GM23248 (cell line): ENCODE measurements around the gene CWC15. TPM values are rescaled to one million over a fixed set of nuclear protein-coding genes. Genes with fewer than 3 reads are reported as not detected.

ENCODE experiments used
- DNase-seq: peaks from one replicate; pipeline ENCODE4 v3.0.0-alpha.2; 2015
- H2AFZ ChIP-seq: fragments of 200-600 bp; sonication (generic); 2 replicates; pipeline ENCODE4 v1.6.1; 2016; ENCODE audit warnings: antibody characterized with exemption
- H3F3A ChIP-seq: fragments of 200-600 bp; sonication (generic); 2 replicates; pipeline ENCODE4 v1.6.1; 2016; ENCODE audit warnings: mild to moderate bottlenecking, antibody characterized with exemption, mixed run types; ENCODE audit not compliant: insufficient read depth
- H3K27ac ChIP-seq: fragments of 200-600 bp; sonication (generic); 2 replicates; pipeline ENCODE4 v1.5.1; 2016; ENCODE audit warnings: mild to moderate bottlenecking
- H3K27me3 ChIP-seq: fragments of 200-600 bp; sonication (generic); replicated peaks from 2 replicates; pipeline ENCODE4 v1.6.1; 2016; ENCODE audit warnings: mild to moderate bottlenecking; ENCODE audit not compliant: insufficient read depth
- H3K36me3 ChIP-seq: fragments of 200-600 bp; sonication (generic); 2 replicates; pipeline ENCODE4 v1.6.1; 2016; ENCODE audit warnings: low read depth, mild to moderate bottlenecking
- H3K4me1 ChIP-seq: fragments of 200-600 bp; sonication (generic); 2 replicates; pipeline ENCODE4 v1.6.1; 2016; ENCODE audit warnings: mild to moderate bottlenecking; ENCODE audit not compliant: insufficient read depth
- H3K4me2 ChIP-seq: fragments of 200-600 bp; sonication (generic); one replicate; pipeline ENCODE4 v1.6.1; 2016; ENCODE audit warnings: mild to moderate bottlenecking; ENCODE audit not compliant: unreplicated experiment
- H3K4me3 ChIP-seq: fragments of 200-600 bp; sonication (generic); 2 replicates; pipeline ENCODE4 v1.5.1; 2016; ENCODE audit warnings: mild to moderate bottlenecking
- H3K79me2 ChIP-seq: fragments of 200-600 bp; sonication (generic); 2 replicates; pipeline ENCODE4 v1.6.1; 2016; ENCODE audit warnings: mild to moderate bottlenecking; ENCODE audit not compliant: insufficient read depth
- H3K9ac ChIP-seq: fragments of 200-600 bp; sonication (generic); 2 replicates; pipeline ENCODE4 v1.6.1; 2016; ENCODE audit warnings: mild to moderate bottlenecking
- H3K9me2 ChIP-seq: fragments of 200-600 bp; sonication (generic); 2 replicates; pipeline ENCODE4 v1.6.1; 2016; ENCODE audit warnings: mixed run types, mild to moderate bottlenecking, moderate library complexity; ENCODE audit not compliant: insufficient read depth
- H3K9me3 ChIP-seq: fragments of 200-600 bp; sonication (generic); one replicate; pipeline ENCODE4 v1.6.1; 2017; ENCODE audit warnings: low read depth
- H4K20me1 ChIP-seq: fragments of 200-600 bp; sonication (generic); 2 replicates; pipeline ENCODE4 v1.6.0; 2016; ENCODE audit not compliant: insufficient read depth
- EZH2 ChIP-seq: fragments of 200-600 bp; sonication (generic); IDR thresholded peaks from 2 replicates; pipeline ENCODE4 v1.6.1; 2018; ENCODE audit warnings: antibody characterized with exemption, mild to moderate bottlenecking; ENCODE audit not compliant: insufficient read depth, poor library complexity, severe bottlenecking
- EZH2phosphoT487 ChIP-seq: fragments of 200-600 bp; sonication (generic); IDR thresholded peaks from 2 replicates; pipeline ENCODE4 v1.6.1; 2018; ENCODE audit warnings: antibody characterized with exemption, moderate library complexity, mild to moderate bottlenecking, low read depth; ENCODE audit not compliant: insufficient read depth
- WGBS, 2 experiments: methylation state at CpG; one replicate each; pipeline ENCODE4 v1.1.6; 2015 to 2017; ENCODE audit warnings: low lambda C conversion rate in 2 of 2, low coverage in 1 of 2; ENCODE audit errors: missing lambda C conversion rate in 2 of 2; 5-methylcytosine and 5-hydroxymethylcytosine counted together
- in situ Hi-C: fragments of 300-500 bp; cut with MboI; formaldehyde crosslinking; loops from 2 replicates; pipeline ENCODE4 v1.15.0; 2020
- polyA plus RNA-seq: library from polyadenylated mRNA; unstranded; fragments of >200 nt; fragmentation: Nextera tagmentation; extraction: Ambion mirVana; gene quantifications from 2 replicates; pipeline ENCODE4 v1.2.1, GENCODE V29; 2016
- total RNA-seq: library from RNA; depleted of rRNA; stranded (reverse); fragments of >200 nt; shearing (Covaris generic); gene quantifications from 2 replicates; pipeline ENCODE4 v1.2.3, GENCODE V29; 2014

The CWC15 gene
- total and polyA plus RNA-seq, 2 experiments from 2014 or later, result 30.4 to 76.6 TPM

GRCh38 chr11:94926698-94927237 is 46.6 kb downstream of the CWC15 start:
- in situ Hi-C loops, result no loop called here
- peaks cover 40% of the 10 kb centered on the region for H3F3A ChIP-seq
- H3K4me1 ChIP-seq, result peaks cover 34% of the 10 kb centered on the region
- no peak overlapping the region for H3K4me3 ChIP-seq
- H3K27me3 ChIP-seq, result no peaks in the 10 kb centered on the region
- no peaks in the 10 kb centered on the region for H3K9me3 ChIP-seq
- H3K4me2 ChIP-seq, result peak overlapping the region; percentile 54
- TF ChIP-seq EZH2phosphoT487 (0 out of 2 replicates have a peak, but pooled peaks have one; percentile 46), EZH2 (no peak)
- H3K9me2 ChIP-seq, result no peaks in the 10 kb centered on the region
- H2AFZ ChIP-seq, result 0 out of 2 replicates have a peak overlapping the region, but pooled peaks have one; percentile 1
- WGBS, 2 experiments, result 1 to 2% methylated on average over 6 of the region's 6 CpGs
- no peaks in the 10 kb centered on the region for H3K36me3 ChIP-seq
- peak; percentile 84 for DNase-seq
- no peaks in the 10 kb centered on the region for H4K20me1 ChIP-seq
- no peaks in the 10 kb centered on the region for H3K79me2 ChIP-seq
- peak overlapping the region; percentile 66 for H3K9ac ChIP-seq
- peak overlapping the region; percentile 88 for H3K27ac ChIP-seq

- H3K36me3 ChIP-seq, result no peaks in the 10 kb centered on the region
- H3K27me3 ChIP-seq, result no peaks in the 10 kb centered on the region
- H3K9ac ChIP-seq, result peak overlapping the region; percentile 66
- no peaks in the 10 kb centered on the region for H3K9me2 ChIP-seq
- H3K27ac ChIP-seq, result peak overlapping the region; percentile 88
- H3K4me2 ChIP-seq, result peak overlapping the region; percentile 54
- H4K20me1 ChIP-seq, result no peaks in the 10 kb centered on the region
- no peaks in the 10 kb centered on the region for H3K9me3 ChIP-seq
- H3K4me1 ChIP-seq, result peaks cover 34% of the 10 kb centered on the region
- no peak overlapping the region for H2AFZ ChIP-seq
- DNase-seq, result peak; percentile 51
- TF ChIP-seq EZH2phosphoT487 (no peak), EZH2 (no peak)
- H3K79me2 ChIP-seq, result no peaks in the 10 kb centered on the region
- no peak overlapping the region for H3K4me3 ChIP-seq
- in situ Hi-C loops, result no loop called here
- peaks cover 40% of the 10 kb centered on the region for H3F3A ChIP-seq
These were observed 47.1 kb downstream of the CWC15 start for GRCh38 chr11:94926271-94926625.

GRCh38 chr11:94925422-94926270 is 47.7 kb downstream of the CWC15 start:
- TF ChIP-seq EZH2phosphoT487, result no peak
- TF ChIP-seq EZH2, result no peak
- in situ Hi-C loops, result no loop called here

GRCh38 chr11:94924612-94925011 is 48.7 kb downstream of the CWC15 start:
- H3K27me3 ChIP-seq, result no peaks in the 10 kb centered on the region
- H3K9me3 ChIP-seq, result no peaks in the 10 kb centered on the region
- H3K79me2 ChIP-seq, result no peaks in the 10 kb centered on the region
- no peaks in the 10 kb centered on the region for H3K9me2 ChIP-seq
- H4K20me1 ChIP-seq, result no peaks in the 10 kb centered on the region
- H3K4me3 ChIP-seq, result no peak overlapping the region
- no peak overlapping the region for H3K4me2 ChIP-seq
- H3K9ac ChIP-seq, result no peak overlapping the region
- H3K4me1 ChIP-seq, result peaks cover 34% of the 10 kb centered on the region
- TF ChIP-seq EZH2phosphoT487 (no peak), EZH2 (no peak)
- no peaks in the 10 kb centered on the region for H3K36me3 ChIP-seq
- 78 to 82% methylated on average over 5 of the region's 5 CpGs for WGBS, 2 experiments
- H3K27ac ChIP-seq, result no peak overlapping the region
- no peak for DNase-seq
- peaks cover 46% of the 10 kb centered on the region for H3F3A ChIP-seq
- in situ Hi-C loops, result no loop called here
- H2AFZ ChIP-seq, result no peak overlapping the region

More at GRCh38 chr11:94925422-94926270, 47.7 kb downstream of the CWC15 start:
- no peak overlapping the region for H3K4me2 ChIP-seq
- H3K9ac ChIP-seq, result peak overlapping the region; percentile 66; the same call in 1 of the 2 replicates
- H3K4me3 ChIP-seq, result no peak overlapping the region
- WGBS, 2 experiments, result 69% methylated on average over 7 of the region's 7 CpGs
- peak overlapping the region; percentile 88 for H3K27ac ChIP-seq
- no peaks in the 10 kb centered on the region for H3K79me2 ChIP-seq
- peak; percentile 18 for DNase-seq
- H3K9me2 ChIP-seq, result no peaks in the 10 kb centered on the region
- no peaks in the 10 kb centered on the region for H3K27me3 ChIP-seq
- no peaks in the 10 kb centered on the region for H3K9me3 ChIP-seq
- H3K4me1 ChIP-seq, result peaks cover 34% of the 10 kb centered on the region
- H4K20me1 ChIP-seq, result no peaks in the 10 kb centered on the region
- no peak overlapping the region for H2AFZ ChIP-seq
- H3K36me3 ChIP-seq, result no peaks in the 10 kb centered on the region
- peaks cover 40% of the 10 kb centered on the region for H3F3A ChIP-seq
